ENCODE results near the gene COBL.
A peak's percentile ranks its signal among the peaks of the same experiment; 100 is the strongest.

Gene COBL

DNA sequence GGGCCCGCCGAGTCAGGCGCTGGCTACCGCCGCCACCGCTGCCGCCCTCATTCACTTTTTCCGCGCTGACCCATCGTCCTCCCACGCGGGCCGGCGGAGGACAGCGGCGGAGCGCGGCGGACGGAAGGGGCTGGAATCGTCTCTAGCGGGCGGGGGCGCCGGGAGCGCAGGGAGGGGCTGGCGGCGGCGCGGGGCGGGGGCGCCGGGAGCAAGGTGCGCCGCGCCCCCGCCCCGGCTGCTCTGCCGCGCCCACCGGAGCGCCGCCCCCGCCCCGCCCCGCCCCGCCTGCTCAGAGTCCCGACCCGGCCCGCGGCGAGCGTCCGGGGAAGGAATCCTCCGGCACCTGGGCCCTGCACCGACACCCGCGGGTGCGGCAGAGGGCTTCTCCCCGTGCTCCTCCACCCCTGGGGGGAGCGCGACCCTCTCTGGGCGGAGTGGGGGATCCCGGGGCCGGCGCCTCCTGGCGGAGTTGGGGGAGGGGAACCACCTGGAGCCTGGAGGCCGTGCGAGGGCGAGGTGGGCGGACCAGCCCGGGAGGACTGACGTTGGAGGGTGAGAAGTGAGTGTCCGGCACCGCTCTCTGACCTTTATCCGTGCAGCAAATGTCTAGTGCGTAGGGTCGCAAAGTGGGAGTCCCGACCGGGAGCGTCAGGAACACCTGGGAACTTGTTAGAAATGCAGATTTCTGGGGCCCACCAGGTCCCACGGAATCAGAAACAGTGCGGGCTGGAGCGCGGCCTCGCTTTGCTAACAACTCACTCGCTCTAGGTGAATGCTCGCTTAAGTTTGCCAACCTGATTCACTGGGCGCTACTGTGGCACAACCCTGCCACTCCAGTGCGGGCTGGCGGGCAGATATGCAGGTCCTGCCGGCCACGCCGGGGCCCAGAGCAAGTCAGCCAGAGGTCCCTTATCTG lies at the start of gene COBL:
COBL (minus strand) TSS at position 144 of the 916 bp plus-strand sequence. CDS start 176 bp downstream, outside the sequence.
- no peak for DNase-seq (ENCODE audit: low read depth)

GRCh38 chr7:51366172-51366728 lies 49.6 kb upstream of the COBL start:
- no peak for DNase-seq (ENCODE audit: low read depth)

GRCh38 chr7:51357821-51358220 lies 41.2 kb upstream of the COBL start:
- DNase-seq (ENCODE audit: low read depth), result no peak

DNA sequence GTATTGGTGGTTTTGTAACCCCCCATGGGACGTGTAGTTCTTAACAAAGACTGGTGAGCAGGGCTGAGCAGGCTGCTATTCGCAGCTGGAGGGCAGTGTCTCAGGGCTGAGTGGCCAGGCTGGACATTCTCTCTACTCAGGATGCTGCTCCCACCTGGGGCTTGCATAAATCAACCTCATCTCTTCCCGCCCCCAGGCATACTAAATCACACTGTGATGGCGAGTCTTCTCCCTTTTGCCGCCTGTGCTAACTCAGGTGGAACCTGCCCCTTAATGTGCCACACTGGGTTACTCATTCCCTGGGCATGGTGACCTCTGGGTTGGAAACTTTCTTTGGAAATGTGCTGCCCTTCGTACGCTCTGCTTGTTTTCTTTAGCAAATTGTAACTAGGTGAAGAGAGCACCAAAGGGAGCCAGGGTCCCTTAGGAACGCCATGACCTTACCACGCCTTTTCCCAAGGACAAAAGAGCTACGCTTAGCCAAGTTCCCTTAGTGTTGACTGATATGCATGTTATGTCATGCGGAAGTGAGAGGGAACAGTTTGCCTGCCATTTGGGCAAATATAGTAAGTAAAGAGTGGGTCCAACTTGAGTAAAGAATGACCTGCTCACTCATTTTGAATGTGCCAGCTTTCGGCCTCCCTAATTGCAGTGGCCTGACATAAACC lies 40.4 kb upstream of the COBL start:
- no peak for DNase-seq (ENCODE audit: low read depth)

DNA sequence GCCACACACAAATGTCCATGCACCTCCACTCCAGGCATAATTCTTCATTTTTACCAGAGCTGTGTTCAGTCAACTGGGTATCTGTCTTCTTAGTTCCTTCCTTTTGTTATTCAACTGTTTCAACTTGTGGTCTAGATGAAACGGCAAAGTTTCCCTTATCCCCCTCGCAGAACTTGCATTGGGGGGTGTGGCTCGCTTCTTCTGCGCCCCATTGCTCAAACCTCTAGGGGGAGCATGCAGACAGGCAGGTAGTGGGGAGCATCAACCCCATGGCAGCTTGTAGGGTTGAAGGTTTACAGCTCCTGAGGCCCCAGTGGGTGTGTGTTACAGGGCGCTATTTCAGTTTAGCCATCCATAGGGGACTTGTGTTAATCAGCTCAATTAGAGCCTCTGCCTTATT lies 38.3 kb upstream of the COBL start:
- DNase-seq (ENCODE audit: low read depth), result no peak

GRCh38 chr7:51354434-51354833 lies 37.8 kb upstream of the COBL start:
- no peak for DNase-seq (ENCODE audit: low read depth)

- DNase-seq (ENCODE audit: low read depth), result no peak
Measured at GRCh38 chr7:51352174-51353100, 35.8 kb upstream of the COBL start.

- DNase-seq (ENCODE audit: low read depth), result peak; percentile 84
Measured at GRCh38 chr7:51351661-51352060, 35.1 kb upstream of the COBL start.

- DNase-seq (ENCODE audit: low read depth), result no peak
Measured at GRCh38 chr7:51350546-51350896, 33.9 kb upstream of the COBL start.

GRCh38 chr7:51349820-51350545 lies 33.4 kb upstream of the COBL start:
- peak; percentile 13 for DNase-seq (ENCODE audit: low read depth)

- no peak for DNase-seq (ENCODE audit: low read depth)
Measured at GRCh38 chr7:51346126-51346525, 29.5 kb upstream of the COBL start.

- no peak for DNase-seq (ENCODE audit: low read depth)
Measured at GRCh38 chr7:51344406-51345138, 28.0 kb upstream of the COBL start.

DNA sequence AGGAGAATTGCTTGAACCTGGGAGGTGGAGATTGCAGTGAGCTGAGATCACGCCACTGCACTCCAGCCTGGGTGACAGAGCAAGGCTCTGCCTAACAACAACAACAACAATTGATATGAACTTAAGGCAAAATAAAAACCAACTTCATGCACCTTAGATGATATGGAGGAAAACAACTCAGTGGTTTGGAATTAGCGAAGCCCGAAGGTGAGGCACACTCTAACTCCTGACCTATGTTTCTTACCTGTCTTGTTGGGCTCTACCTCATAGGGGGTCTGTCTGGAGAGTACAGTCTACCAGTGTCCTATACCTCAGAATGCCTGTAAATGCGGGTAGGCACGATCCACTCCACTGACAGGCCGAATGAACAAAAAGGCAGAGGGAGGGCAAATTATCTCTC lies 24.3 kb upstream of the COBL start:
- DNase-seq (ENCODE audit: low read depth), result no peak

DNA sequence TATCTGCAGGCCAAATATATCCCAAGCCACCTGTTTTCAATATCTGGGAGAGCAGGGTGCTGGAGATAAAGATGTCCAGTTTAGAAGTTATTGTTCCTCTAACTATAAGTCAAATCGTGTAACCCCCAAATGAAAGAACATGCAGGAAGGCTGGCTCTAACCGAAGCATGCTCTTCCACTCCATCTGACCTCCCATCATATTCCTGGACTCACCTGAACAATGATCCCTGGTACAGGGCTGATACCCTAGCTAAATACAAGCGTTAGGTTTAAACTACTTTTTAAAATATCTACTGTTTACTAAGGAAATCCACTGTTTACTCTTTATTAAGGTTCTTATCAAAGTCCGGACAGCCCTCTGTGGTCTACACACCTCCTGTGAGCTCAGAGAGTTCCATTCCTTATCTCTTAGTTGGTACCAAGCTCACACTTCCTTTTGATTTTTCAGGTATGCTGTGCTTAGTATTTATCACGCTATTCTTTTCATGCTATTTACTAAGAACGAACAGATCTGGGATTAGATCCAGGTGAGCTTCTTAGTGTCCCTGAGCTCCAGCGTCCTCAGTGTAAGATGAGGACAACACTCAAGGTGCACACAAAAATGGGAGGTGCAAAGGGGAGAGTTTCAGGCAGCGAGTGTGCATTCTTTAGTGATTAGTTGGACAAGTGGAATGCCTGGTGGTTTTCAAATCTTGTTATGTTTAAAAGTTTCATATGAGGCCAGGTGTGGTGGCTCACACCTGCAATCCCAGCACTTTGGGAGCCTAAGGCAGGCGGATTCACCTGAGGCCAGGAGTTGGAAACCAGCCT lies 23.6 kb upstream of the COBL start:
- no peak for DNase-seq (ENCODE audit: low read depth)

DNA sequence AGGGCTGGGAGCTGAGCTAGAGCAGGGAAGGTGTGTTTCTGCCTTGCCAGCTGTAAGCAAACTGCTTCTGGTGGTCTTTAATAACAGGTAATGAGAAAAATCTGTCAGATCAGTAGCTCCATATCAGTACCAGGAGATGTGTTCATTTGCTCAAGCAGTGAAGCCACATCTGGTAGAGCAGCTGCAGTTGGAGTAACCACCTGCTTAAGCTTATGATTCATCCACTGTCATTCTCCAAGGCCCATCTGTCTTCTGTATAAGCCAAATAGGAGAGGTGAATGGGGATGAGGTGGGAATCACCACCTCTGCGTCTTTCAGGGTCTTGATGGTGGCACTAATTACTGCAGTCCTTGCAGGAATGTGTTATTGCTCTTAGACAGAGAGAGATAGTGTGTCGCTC lies 18.4 kb upstream of the COBL start:
- DNase-seq (ENCODE audit: low read depth), result no peak

DNA sequence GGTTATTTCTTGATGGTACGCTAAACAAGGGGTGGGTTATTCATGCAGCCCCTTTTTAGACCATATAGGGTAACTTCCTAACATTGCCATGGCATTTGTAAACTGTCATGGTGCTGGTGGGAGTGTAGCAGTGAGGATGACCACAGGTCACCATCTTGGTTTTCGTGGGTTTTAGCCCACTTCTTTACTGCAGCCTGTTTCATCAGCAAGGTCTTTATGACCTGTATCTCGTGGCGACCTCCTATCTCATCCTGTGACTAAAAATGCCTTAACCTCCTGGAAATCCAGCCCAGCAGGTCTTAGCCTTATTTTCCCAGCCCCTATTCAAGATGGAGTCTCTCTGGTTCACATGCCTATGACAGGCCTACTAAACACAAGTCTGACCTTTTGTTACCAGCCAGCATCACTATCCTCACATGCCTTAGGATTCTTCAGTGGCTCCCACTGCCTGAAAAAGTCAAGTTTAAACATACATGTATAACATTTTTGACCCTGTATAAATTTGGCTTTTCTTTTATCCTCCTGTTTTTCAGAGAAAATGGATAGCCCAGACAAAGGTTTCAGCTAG lies 13.2 kb upstream of the COBL start:
- DNase-seq (ENCODE audit: low read depth), result no peak

GRCh38 chr7:51328351-51328801 lies 11.8 kb upstream of the COBL start:
- no peak for DNase-seq (ENCODE audit: low read depth)

- no peak for DNase-seq (ENCODE audit: low read depth)
Measured at GRCh38 chr7:51327287-51327717, 10.7 kb upstream of the COBL start.

GRCh38 chr7:51326656-51327286 lies 10.2 kb upstream of the COBL start:
- no peak for DNase-seq (ENCODE audit: low read depth)

Data from stromal cell of bone marrow (primary cell).